Measurements from ENCODE around the gene OTOP3.

DNA sequence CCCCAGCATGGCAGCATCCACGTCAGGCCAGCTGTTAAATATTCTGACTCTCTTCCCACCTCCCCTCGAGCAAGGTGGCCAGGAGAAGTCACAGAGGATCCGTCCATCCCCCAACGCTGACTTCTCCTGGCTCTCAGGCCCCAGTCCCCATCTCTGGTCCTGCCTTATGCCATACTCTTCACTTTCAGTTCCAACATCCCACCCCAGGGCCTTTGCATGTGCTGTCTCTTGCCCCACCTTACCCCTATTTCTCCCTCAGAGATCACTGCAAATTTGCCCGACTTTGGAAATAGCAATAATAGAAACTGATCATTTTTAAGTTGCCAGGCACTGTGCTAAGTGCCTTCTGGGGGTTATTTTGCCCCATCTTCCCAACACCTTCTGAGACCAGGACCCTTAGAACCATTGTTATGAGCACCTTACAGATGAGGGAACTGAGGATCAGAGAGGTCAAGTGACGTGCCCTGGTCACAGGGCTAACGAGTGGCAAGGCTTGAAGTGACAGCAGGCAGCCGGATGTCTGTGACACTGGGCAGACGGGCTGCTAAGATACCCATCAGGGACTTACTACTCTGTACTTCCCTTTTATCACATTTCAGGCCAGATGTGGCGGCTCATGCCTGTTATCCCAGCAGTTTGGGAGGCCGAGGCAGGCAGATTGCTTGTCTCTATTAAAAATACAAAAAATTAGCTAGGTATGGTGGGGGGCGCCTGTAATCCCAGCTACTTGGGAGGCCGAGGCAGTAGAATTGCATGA, 19.1 kb downstream of the OTOP3 start:
- TF ChIP-seq CTCF (IDR thresholded peaks at IDR 0.05; ENCODE audit: low read depth, low read length) (no peak), EZH2phosphoT487 (IDR thresholded peaks at IDR 0.05; ENCODE audit: low read depth) (no peak)

Measured in OCI-LY3 (cell line).